ENCODE results near the gene HHIPL1.

The HHIPL1 gene

GRCh38 chr14:99611646-99612045 is 33.3 kb upstream of the HHIPL1 start:
- no peak for DNase-seq (ENCODE audit: low read depth)
- TF ChIP-seq, protein P1, sequence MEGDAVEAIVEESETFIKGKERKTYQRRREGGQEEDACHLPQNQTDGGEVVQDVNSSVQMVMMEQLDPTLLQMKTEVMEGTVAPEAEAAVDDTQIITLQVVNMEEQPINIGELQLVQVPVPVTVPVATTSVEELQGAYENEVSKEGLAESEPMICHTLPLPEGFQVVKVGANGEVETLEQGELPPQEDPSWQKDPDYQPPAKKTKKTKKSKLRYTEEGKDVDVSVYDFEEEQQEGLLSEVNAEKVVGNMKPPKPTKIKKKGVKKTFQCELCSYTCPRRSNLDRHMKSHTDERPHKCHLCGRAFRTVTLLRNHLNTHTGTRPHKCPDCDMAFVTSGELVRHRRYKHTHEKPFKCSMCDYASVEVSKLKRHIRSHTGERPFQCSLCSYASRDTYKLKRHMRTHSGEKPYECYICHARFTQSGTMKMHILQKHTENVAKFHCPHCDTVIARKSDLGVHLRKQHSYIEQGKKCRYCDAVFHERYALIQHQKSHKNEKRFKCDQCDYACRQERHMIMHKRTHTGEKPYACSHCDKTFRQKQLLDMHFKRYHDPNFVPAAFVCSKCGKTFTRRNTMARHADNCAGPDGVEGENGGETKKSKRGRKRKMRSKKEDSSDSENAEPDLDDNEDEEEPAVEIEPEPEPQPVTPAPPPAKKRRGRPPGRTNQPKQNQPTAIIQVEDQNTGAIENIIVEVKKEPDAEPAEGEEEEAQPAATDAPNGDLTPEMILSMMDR (IDR thresholded peaks at IDR 0.05; ENCODE audit: low read depth, low read length, missing control alignments) = no peak
- in situ Hi-C loops (cut with HindIII; ENCODE audit: low sequenced_read_pairs) = loop anchor here (10.0 kb wide), 1 partner anchor 67 kb away; no protein-coding TSS in a partner anchor
- H3K4me3 ChIP-seq (ENCODE audit: low read depth, low read length) = no peak overlapping the region

DNA sequence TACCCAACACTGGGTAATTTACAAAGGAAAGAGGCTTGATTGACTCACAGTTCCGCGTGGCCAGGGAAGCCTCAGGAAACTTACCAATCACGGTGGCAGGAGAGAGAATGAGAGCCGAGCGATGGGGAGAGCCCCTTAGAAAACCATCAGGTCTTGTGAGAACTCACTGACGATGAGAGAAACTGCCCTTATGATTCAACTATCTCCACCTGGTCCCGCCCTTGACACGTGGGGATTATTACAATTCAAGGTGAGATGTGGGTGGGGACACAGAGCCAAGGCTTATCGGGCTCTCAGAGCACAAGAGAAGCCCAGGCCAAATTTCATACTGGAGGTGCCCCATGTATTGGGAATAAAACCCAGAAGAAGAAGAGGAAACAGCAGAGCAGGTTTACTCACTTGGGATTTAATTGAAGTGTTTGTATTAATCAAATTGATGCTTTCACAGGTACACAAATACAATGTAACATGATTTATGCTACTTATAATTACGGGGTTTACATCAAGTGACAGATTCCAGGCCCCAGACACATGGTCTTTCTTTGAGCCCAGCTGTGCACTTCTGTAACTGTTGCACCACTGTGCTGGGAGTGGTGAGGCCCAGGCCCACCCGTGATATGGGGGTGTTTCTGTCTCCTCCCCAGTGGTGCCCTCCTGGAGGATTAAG is 32.7 kb upstream of the HHIPL1 start:
- H3K4me3 ChIP-seq (ENCODE audit: low read depth, low read length) = no peak overlapping the region
- TF ChIP-seq, protein P1 (IDR thresholded peaks at IDR 0.05; ENCODE audit: low read depth, low read length, missing control alignments) = no peak
- in situ Hi-C loops (cut with HindIII; ENCODE audit: low sequenced_read_pairs) = loop anchor here (10.0 kb wide), 1 partner anchor 67 kb away; no protein-coding TSS in a partner anchor
- no peak for DNase-seq (ENCODE audit: low read depth)

- no peak for DNase-seq (ENCODE audit: low read depth)
- in situ Hi-C loops (cut with HindIII; ENCODE audit: low sequenced_read_pairs) = loop anchor here (10.0 kb wide), 1 partner anchor 68 kb away; no protein-coding TSS in a partner anchor
- TF ChIP-seq, protein P1 (IDR thresholded peaks at IDR 0.05; ENCODE audit: low read depth, low read length, missing control alignments) = no peak
- H3K4me3 ChIP-seq (ENCODE audit: low read depth, low read length) = no peak overlapping the region
These were observed 32.1 kb upstream of the HHIPL1 start for GRCh38 chr14:99612738-99613330.

DNA sequence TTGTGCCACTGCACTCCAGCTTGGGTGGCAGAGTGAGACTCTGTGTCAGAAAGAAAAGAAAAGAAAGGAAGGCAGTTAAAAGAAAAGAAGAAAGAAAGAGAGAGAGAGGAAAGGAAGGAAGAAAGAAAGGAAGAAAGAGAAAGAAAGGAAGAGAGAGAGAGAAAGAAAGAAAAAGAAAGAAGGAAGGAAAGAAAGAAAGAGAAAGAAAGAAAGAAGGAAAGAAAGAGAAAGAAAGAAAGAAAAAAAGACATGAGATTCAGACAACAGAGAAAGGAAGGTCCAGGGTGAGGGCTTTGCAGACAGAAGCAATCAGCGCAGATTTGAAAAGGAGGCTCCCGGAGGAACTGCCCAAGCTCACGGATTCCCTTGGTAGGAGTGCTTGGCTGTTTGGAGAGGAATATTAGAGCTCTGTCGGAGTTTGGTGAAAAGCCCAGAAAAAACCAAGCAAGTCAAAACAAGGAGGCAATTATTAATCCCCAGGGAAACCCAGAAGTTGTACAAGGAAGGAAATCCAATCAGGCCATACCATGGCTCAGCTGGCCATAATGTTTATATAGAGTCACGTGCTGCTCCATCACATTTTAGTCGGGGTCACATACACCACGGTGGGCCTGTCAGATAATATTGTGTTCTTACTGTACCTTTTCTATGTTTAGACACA is 29.3 kb upstream of the HHIPL1 start:
- in situ Hi-C loops (cut with HindIII; ENCODE audit: low sequenced_read_pairs) = loop anchor here (10.0 kb wide), 1 partner anchor 71 kb away; no protein-coding TSS in a partner anchor
- TF ChIP-seq, protein P1 (IDR thresholded peaks at IDR 0.05; ENCODE audit: low read depth, low read length, missing control alignments) = no peak

DNA sequence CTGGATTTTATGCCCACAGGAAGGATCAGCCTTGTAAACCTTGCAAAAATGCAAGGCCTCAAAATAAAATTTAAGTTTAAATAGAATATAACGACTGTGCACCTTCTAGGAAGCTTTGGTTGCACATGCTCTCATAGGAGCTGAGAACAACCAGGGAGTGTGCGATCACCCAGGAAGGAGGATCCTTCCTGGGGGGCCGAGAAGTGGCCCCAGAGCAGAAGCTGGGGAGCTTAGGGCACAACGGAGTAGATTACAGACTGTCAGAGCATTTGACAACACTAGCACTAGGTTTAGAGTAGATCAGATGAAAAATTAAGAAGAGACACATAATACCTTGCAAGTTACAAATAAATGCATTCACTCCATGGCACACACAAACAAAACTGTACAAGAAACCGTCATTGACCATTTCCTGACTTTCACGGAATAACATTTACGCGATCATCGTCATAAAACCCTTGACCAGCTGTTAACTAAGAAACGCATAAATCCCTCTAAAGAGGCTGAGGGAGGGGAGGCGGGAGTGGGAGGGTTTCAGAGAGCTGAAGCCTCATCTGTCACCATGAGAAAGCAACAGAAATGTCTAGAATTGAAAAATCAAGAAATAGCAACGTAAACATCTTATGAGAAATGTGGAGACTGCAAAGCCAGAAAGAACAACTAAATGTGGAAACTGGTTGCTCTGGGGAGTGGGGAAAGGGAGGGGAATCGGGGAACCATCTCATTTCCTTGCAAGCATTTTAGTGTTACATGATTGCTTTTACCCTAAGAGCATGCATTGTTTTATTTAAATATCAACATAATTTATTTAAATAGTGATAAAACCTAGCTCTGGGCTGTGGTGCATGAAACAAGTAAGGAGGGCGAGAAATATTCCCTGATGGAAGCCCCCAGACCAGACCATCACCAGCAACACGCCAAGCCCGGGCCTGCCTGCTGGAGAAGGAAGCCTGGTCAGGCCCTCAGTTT is 27.8 kb upstream of the HHIPL1 start:
- TF ChIP-seq, protein P1 (IDR thresholded peaks at IDR 0.05; ENCODE audit: low read depth, low read length, missing control alignments) = no peak
- no peak for DNase-seq (ENCODE audit: low read depth)

More for the DNA sequence above, 29.3 kb upstream of the HHIPL1 start:
- H3K4me3 ChIP-seq (ENCODE audit: low read depth, low read length) = no peak overlapping the region
- DNase-seq (ENCODE audit: low read depth) = no peak

More for the DNA sequence above, 27.8 kb upstream of the HHIPL1 start:
- H3K4me3 ChIP-seq (ENCODE audit: low read depth, low read length) = no peak overlapping the region
- in situ Hi-C loops (cut with HindIII; ENCODE audit: low sequenced_read_pairs) = loop anchor here (10.0 kb wide), 1 partner anchor 72 kb away; no protein-coding TSS in a partner anchor
